IPS DF 6.9 (cell line): ENCODE measurements around the gene STARD7.
"Not testable (repeated sequence)": the region's sequence is repeated elsewhere in the genome, so short reads cannot be mapped to it uniquely, and the experiment has no call there.

ENCODE experiments used
- DNase-seq: peaks from one replicate; pipeline ENCODE4 v3.0.0-alpha.2; 2013; ENCODE audit warnings: low read depth, low spot score
- H3K27ac ChIP-seq: one replicate; pipeline ENCODE4 v1.5.1; 2013; ENCODE audit warnings: low read length, control low read depth
- H3K27me3 ChIP-seq: 2 replicates; pipeline ENCODE4 v1.6.1; 2013; ENCODE audit warnings: mild to moderate bottlenecking, low read length; ENCODE audit not compliant: control insufficient read depth, insufficient read depth
- H3K36me3 ChIP-seq: 2 replicates; pipeline ENCODE4 v1.6.1; 2013; ENCODE audit warnings: low read length; ENCODE audit not compliant: control insufficient read depth, insufficient read depth
- H3K4me1 ChIP-seq: 2 replicates; pipeline ENCODE4 v1.6.1; 2013; ENCODE audit warnings: low read length; ENCODE audit not compliant: control insufficient read depth, insufficient read depth
- H3K4me3 ChIP-seq: 2 replicates; pipeline ENCODE4 v1.5.1; 2013; ENCODE audit warnings: mild to moderate bottlenecking, low read length
- H3K9me3 ChIP-seq: 2 replicates; pipeline ENCODE4 v1.6.1; 2013; ENCODE audit warnings: low read length, inconsistent platforms; ENCODE audit not compliant: control insufficient read depth, insufficient read depth
- WGBS: extraction: QIAGEN DNeasy Blood & Tissue Kit; methylation state at CpG from one replicate; pipeline ENCODE4 v1.1.7; 2013; ENCODE audit warnings: mixed read lengths, missing lambda C conversion rate; ENCODE audit not compliant: insufficient read length, insufficient coverage; 5-methylcytosine and 5-hydroxymethylcytosine counted together

Gene STARD7

GRCh38 chr2:96163768-96164429, 44.7 kb downstream of the STARD7 start:
- WGBS = no CpG with 5 or more reads among the region's 13 CpGs
- no peak overlapping the region for H3K27ac ChIP-seq

DNA sequence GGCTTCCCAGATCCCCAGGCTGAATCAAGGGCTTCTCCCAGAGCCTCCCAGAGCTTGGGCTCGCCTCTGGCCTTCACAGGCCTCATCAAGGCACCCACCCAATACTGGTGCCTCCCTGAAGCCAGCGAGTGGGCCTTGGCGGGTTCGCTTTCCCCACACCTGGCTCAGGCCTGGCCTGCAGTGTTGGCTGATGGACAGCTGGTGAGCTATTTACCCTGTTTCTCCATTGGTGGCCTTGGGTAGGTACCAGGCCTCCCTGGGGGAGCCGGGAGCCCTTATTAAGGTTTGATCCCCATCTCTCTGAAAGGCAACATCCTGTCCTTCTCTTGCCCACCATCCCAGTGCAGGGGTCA, 45.2 kb downstream of the STARD7 start:
- no peaks in the 10 kb centered on the region for H3K4me1 ChIP-seq

More at GRCh38 chr2:96163768-96164429, 44.7 kb downstream of the STARD7 start:
- Histone ChIP-seq H3K4me3 (no peak overlapping the region), H3K9me3 (no peaks in the 10 kb centered on the region), H3K4me1 (no peaks in the 10 kb centered on the region), H3K36me3 (no peaks in the 10 kb centered on the region), H3K27me3 (no peaks in the 10 kb centered on the region)
- DNase-seq = no peak

DNA sequence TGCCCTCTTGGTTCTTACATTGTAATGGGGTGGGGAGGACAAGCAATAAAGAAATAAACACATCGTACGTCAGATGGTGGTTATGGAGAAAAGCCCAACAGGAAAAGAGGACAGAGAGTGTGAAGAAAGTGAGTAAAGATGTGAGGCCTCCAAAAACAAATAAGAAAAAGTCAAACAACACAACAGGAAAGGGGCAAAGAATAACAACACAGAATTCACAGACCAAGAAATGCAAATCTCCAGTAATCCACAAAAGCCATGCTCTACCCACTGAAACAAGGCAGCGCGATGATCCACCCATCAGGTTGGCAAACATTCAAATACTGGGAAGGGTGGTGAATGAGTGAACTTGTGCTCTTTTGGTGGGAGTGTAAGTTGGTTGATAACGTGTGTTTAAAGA, 46.7 kb downstream of the STARD7 start:
- DNase-seq = no peak
- 0 out of 2 replicates have a peak, but pooled peaks cover 3% of the 10 kb centered on the region for H3K4me1 ChIP-seq
- WGBS = 100% methylated on average over 1 of the region's 5 CpGs
- H3K27me3 ChIP-seq = no peaks in the 10 kb centered on the region
- no peaks in the 10 kb centered on the region for H3K36me3 ChIP-seq
- H3K27ac ChIP-seq = no peak overlapping the region
- H3K9me3 ChIP-seq = no peaks in the 10 kb centered on the region
- H3K4me3 ChIP-seq = no peak overlapping the region

More for the DNA sequence above, 45.2 kb downstream of the STARD7 start:
- no CpG with 5 or more reads among the region's 5 CpGs for WGBS
- Histone ChIP-seq H3K27ac (no peak overlapping the region), H3K36me3 (no peaks in the 10 kb centered on the region), H3K9me3 (no peaks in the 10 kb centered on the region), H3K27me3 (no peaks in the 10 kb centered on the region), H3K4me3 (no peak overlapping the region)
- no peak for DNase-seq

DNA sequence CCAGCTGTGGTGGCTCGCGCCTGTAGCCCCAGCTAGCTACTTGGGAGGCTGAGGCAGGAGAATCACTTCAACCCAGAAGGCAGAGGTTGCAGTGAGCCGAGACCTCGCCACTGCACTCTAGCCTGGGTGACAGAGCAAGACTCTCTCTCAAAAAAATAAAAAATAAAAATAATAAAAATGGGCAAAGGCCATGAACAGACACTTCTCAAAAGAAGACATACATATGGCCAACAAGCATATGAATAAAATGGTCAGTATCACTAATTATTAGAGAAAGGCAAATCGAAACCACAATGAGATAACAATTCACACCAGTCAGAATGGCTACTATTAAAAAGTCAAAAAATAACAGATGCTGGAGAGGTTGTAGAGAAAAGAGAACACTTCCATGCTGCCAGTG, 48.3 kb downstream of the STARD7 start:
- not testable (repeated sequence) for H3K4me1 ChIP-seq
- no CpG with 5 or more reads among the region's 5 CpGs for WGBS

GRCh38 chr2:96159084-96159830, 49.4 kb downstream of the STARD7 start:
- no peak for DNase-seq
- no peaks in the 10 kb centered on the region for H3K9me3 ChIP-seq
- no peak overlapping the region for H3K27ac ChIP-seq
- no peaks in the 10 kb centered on the region for H3K27me3 ChIP-seq
- no peaks in the 10 kb centered on the region; the same call in 1 of the 2 replicates for H3K36me3 ChIP-seq
- H3K4me3 ChIP-seq = no peak overlapping the region
- WGBS = no CpG with 5 or more reads among the region's 17 CpGs
- 0 out of 2 replicates have a peak, but pooled peaks cover 3% of the 10 kb centered on the region for H3K4me1 ChIP-seq

More for the DNA sequence above, 48.3 kb downstream of the STARD7 start:
- not testable (repeated sequence) for DNase-seq, H3K9me3 ChIP-seq, H3K4me3 ChIP-seq, H3K36me3 ChIP-seq, H3K27ac ChIP-seq, H3K27me3 ChIP-seq

DNA sequence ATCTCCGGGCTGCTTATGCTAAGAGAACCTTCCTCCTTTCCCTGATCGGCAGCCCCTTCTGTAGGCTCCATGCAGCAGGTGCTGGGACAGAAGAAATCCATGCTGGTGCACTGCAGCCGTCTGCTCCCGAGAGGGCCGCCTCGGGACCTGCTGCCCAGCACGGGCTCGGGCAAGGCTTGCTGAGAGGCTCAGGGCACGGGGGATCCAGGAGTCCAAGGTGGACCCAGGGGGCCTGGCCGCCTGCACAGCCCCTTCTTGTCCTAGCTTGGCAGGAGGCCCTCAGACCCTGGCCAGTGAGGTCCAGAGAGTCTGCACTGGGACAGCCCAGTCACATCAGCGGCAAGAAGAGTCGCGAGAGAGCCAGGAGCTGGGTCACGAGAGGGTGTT, 50.1 kb downstream of the STARD7 start:
- WGBS = no CpG with 5 or more reads among the region's 14 CpGs
- H3K4me3 ChIP-seq = no peak overlapping the region

GRCh38 chr2:96157649-96158553, 50.7 kb downstream of the STARD7 start:
- no peaks in the 10 kb centered on the region; the same call in 1 of the 2 replicates for H3K36me3 ChIP-seq
- H3K9me3 ChIP-seq = no peaks in the 10 kb centered on the region
- no CpG with 5 or more reads among the region's 19 CpGs for WGBS
- DNase-seq = no peak
- no peak overlapping the region for H3K27ac ChIP-seq
- no peak overlapping the region for H3K4me3 ChIP-seq
- no peaks in the 10 kb centered on the region for H3K27me3 ChIP-seq
- peaks cover 6% of the 10 kb centered on the region; the same call in 1 of the 2 replicates for H3K4me1 ChIP-seq

More for the DNA sequence above, 50.1 kb downstream of the STARD7 start:
- no peaks in the 10 kb centered on the region for H3K9me3 ChIP-seq
- no peak overlapping the region for H3K27ac ChIP-seq
- H3K4me1 ChIP-seq = 0 out of 2 replicates have a peak, but pooled peaks cover 3% of the 10 kb centered on the region
- DNase-seq = no peak
- H3K27me3 ChIP-seq = no peaks in the 10 kb centered on the region
- H3K36me3 ChIP-seq = no peaks in the 10 kb centered on the region; the same call in 1 of the 2 replicates

- Histone ChIP-seq H3K36me3 (no peaks in the 10 kb centered on the region; the same call in 1 of the 2 replicates), H3K4me1 (peaks cover 6% of the 10 kb centered on the region; the same call in 1 of the 2 replicates), H3K27me3 (no peaks in the 10 kb centered on the region), H3K9me3 (no peaks in the 10 kb centered on the region), H3K4me3 (no peak overlapping the region), H3K27ac (no peak overlapping the region)
- no peak for DNase-seq
- WGBS = no CpG with 5 or more reads among the region's 5 CpGs
Measured at GRCh38 chr2:96156926-96157648, 51.5 kb downstream of the STARD7 start.

DNA sequence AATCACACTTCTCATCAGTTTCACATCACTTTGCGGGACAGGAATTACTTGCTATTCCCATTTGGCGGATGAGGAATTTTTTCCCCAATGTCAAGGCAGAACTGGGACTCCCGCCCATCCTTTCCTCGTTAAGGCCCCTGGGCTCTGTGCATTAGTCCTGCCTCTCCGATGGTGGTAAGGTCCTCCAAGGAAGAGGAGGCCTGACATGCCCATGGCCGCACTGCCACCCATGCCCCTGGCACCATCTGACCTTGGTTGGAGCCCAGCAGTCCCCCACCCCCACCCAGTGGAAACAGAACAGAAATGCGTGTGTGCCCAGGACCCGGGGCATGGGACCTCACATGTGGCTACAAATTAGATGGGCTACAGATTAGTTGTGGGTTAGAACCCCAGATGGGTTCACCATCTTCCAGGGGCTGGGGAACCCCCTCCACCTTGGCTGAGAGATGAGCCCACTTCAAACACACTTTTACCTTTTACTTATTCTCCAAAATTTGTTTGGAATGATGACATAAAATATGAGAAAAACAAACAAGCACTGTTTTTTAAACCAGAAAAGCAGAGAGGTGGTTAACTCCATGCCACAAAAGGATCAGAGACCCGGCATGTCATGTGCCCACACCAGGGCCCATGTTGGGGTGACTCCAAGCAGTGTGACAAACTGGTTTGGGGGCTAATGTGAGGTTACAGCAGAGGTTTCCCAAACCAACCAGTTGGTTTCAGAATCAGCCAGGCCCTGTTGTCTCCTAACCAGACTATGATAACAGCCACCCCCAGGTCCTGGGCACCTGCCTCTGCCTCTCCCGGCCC, 52.4 kb downstream of the STARD7 start:
- no CpG with 5 or more reads among the region's 10 CpGs for WGBS
- no peaks in the 10 kb centered on the region for H3K9me3 ChIP-seq
- H3K4me3 ChIP-seq = no peak overlapping the region
- no peak for DNase-seq
- H3K27ac ChIP-seq = no peak overlapping the region
- H3K4me1 ChIP-seq = peaks cover 6% of the 10 kb centered on the region; the same call in 1 of the 2 replicates
- H3K36me3 ChIP-seq = no peaks in the 10 kb centered on the region; the same call in 1 of the 2 replicates
- H3K27me3 ChIP-seq = no peaks in the 10 kb centered on the region
